Measurements from ENCODE around the gene LIN28B. TPM values are rescaled to one million over a fixed set of nuclear protein-coding genes. Genes with fewer than 3 reads are reported as not detected.
"Not testable (repeated sequence)": the region's sequence is repeated elsewhere in the genome, so short reads cannot be mapped to it uniquely, and the experiment has no call there.

The LIN28B gene
- total RNA-seq, 2 donors from 2014 or later = not detected

- Histone ChIP-seq H3K27ac (no peak overlapping the region), H3K9me3 (no peaks in the 10 kb centered on the region), H3K4me3 (no peak overlapping the region), H3K27me3 (no peaks in the 10 kb centered on the region), H3K4me1 (no peaks in the 10 kb centered on the region), H3K36me3 (replicated peaks in 1 of 2; ENCODE audit: insufficient read depth in 1 of 2, low read depth in 2 of 2) (no peaks in the 10 kb centered on the region)
- DNase-seq (no peak), ATAC-seq (no peak)
- no peak for TF ChIP-seq POLR2A (IDR thresholded peaks at IDR 0.05)
- no peak for TF ChIP-seq CTCF (IDR thresholded peaks at IDR 0.05)
- WGBS, 2 donors = 31 to 41% methylated on average over 1 of the region's 1 CpG
- intact Hi-C loops (cut with DNase I) = no loop called here
Measured at GRCh38 chr6:105001906-105002305, 45.0 kb downstream of the LIN28B start.

- Histone ChIP-seq H3K9me3 (no peaks in the 10 kb centered on the region), H3K4me3 (no peak overlapping the region), H3K36me3 (replicated peaks in 1 of 2; ENCODE audit: insufficient read depth in 1 of 2, low read depth in 2 of 2) (no peaks in the 10 kb centered on the region), H3K4me1 (no peaks in the 10 kb centered on the region), H3K27ac (no peak overlapping the region), H3K27me3 (no peaks in the 10 kb centered on the region)
- WGBS, 2 donors = 14 to 17% methylated on average over 1 of the region's 1 CpG
- DNase-seq (no peak), ATAC-seq (no peak)
- intact Hi-C loops (cut with DNase I) = no loop called here
- TF ChIP-seq CTCF (IDR thresholded peaks at IDR 0.05) (no peak), POLR2A (IDR thresholded peaks at IDR 0.05) (no peak)
Measured at GRCh38 chr6:105005451-105005850, 48.5 kb downstream of the LIN28B start.

GRCh38 chr6:105013459-105013858 lies 56.6 kb downstream of the LIN28B start:
- intact Hi-C loops (cut with DNase I); DNase-seq; H3K4me3 ChIP-seq; H3K27me3 ChIP-seq; H3K4me1 ChIP-seq; H3K27ac ChIP-seq; H3K36me3 ChIP-seq (replicated peaks in 1 of 2; ENCODE audit: insufficient read depth in 1 of 2, low read depth in 2 of 2); ATAC-seq; H3K9me3 ChIP-seq: not testable (repeated sequence)
- 65 to 77% methylated on average over 4 of the region's 4 CpGs for WGBS, 2 donors

- TF ChIP-seq POLR2A (IDR thresholded peaks at IDR 0.05) (no peak), CTCF (IDR thresholded peaks at IDR 0.05) (no peak)
- DNase-seq (no peak), ATAC-seq (no peak)
- 49 to 64% methylated on average over 3 of the region's 3 CpGs for WGBS, 2 donors
- Histone ChIP-seq H3K27me3 (no peaks in the 10 kb centered on the region), H3K27ac (no peak overlapping the region), H3K36me3 (replicated peaks in 1 of 2; ENCODE audit: insufficient read depth in 1 of 2, low read depth in 2 of 2) (no peaks in the 10 kb centered on the region), H3K4me3 (no peak overlapping the region), H3K4me1 (no peaks in the 10 kb centered on the region), H3K9me3 (no peaks in the 10 kb centered on the region)
- intact Hi-C loops (cut with DNase I) = no loop called here
Measured at GRCh38 chr6:105014448-105014847, 57.5 kb downstream of the LIN28B start.

GRCh38 chr6:105014954-105015353 lies 58.0 kb downstream of the LIN28B start:
- intact Hi-C loops (cut with DNase I) = no loop called here
- H3K36me3 ChIP-seq (replicated peaks in 1 of 2; ENCODE audit: insufficient read depth in 1 of 2, low read depth in 2 of 2) = no peaks in the 10 kb centered on the region
- no peaks in the 10 kb centered on the region for H3K9me3 ChIP-seq
- ATAC-seq = no peak
- no peak for TF ChIP-seq POLR2A (IDR thresholded peaks at IDR 0.05)
- TF ChIP-seq CTCF (IDR thresholded peaks at IDR 0.05) = no peak
- H3K4me1 ChIP-seq = no peaks in the 10 kb centered on the region
- DNase-seq = no peak
- no peak overlapping the region for H3K4me3 ChIP-seq
- H3K27ac ChIP-seq = no peak overlapping the region
- no peaks in the 10 kb centered on the region for H3K27me3 ChIP-seq
